LNCaP clone FGC (cell line): ENCODE results near the gene TMEM150A.
"Not testable (repeated sequence)": the region's sequence is repeated elsewhere in the genome, so short reads cannot be mapped to it uniquely, and the experiment has no call there.

Source experiments
- DNase-seq: peaks from one replicate; pipeline ENCODE4 v3.0.0-alpha.2; 2011; ENCODE audit warnings: low read depth
- H3K4me3 ChIP-seq: 2 replicates; pipeline ENCODE4 v1.5.1; 2011; ENCODE audit warnings: mild to moderate bottlenecking, low read depth, low read length, control low read depth
- CTCF ChIP-seq: IDR thresholded peaks from 2 replicates; pipeline ENCODE4 v1.5.1; 2012; ENCODE audit warnings: mild to moderate bottlenecking; ENCODE audit not compliant: control insufficient read depth, insufficient read depth; ENCODE audit errors: extremely low read depth

TMEM150A gene

GRCh38 chr2:85560812-85561279, 41.7 kb downstream of the TMEM150A start:
- no peak for TF ChIP-seq CTCF

GRCh38 chr2:85560403-85560726, 42.1 kb downstream of the TMEM150A start:
- H3K4me3 ChIP-seq: peak overlapping the region; percentile 95
- not testable (repeated sequence) for DNase-seq

More at GRCh38 chr2:85560812-85561279, 41.7 kb downstream of the TMEM150A start:
- DNase-seq: no peak
- H3K4me3 ChIP-seq: peak overlapping the region; percentile 95

GRCh38 chr2:85558160-85558559, 44.3 kb downstream of the TMEM150A start:
- TF ChIP-seq CTCF: no peak
- H3K4me3 ChIP-seq: no peak overlapping the region
- DNase-seq: no peak

- H3K4me3 ChIP-seq: no peak overlapping the region
- no peak for DNase-seq
- TF ChIP-seq CTCF: no peak
These were observed 45.4 kb downstream of the TMEM150A start for GRCh38 chr2:85557130-85557529.

- TF ChIP-seq CTCF: no peak
- no peak for DNase-seq
- H3K4me3 ChIP-seq: no peak overlapping the region
These were observed 47.4 kb downstream of the TMEM150A start for GRCh38 chr2:85554980-85555612.

GRCh38 chr2:85553184-85553583, 49.3 kb downstream of the TMEM150A start:
- DNase-seq: no peak
- no peak overlapping the region for H3K4me3 ChIP-seq
- TF ChIP-seq CTCF: no peak

GRCh38 chr2:85551698-85552678, 50.5 kb downstream of the TMEM150A start:
- H3K4me3 ChIP-seq: no peak overlapping the region
- TF ChIP-seq CTCF: peak; percentile 90
- no peak for DNase-seq
